Lung microvascular endothelial cell (primary cell): ENCODE results near the gene CBY3. TPM values are rescaled to one million over a fixed set of nuclear protein-coding genes. Genes with fewer than 3 reads are reported as not detected.

ENCODE experiments used
- total RNA-seq: library from RNA; depleted of rRNA; stranded (reverse); fragments of >200 nt; gene quantifications from 2 replicates; pipeline ENCODE4 v1.2.1, GENCODE V29; 2014

CBY3 gene
- total RNA-seq, 1 donor from 2014 or later: not detected

Other genes with a start within 250 kb of the CBY3 start
- 27.5 and 62.9 TPM in 2 replicates for gene RUFY1, start 130.5 kb downstream of the CBY3 start, total RNA-seq
- gene HNRNPH1, start 57.4 kb downstream of the CBY3 start, total RNA-seq: 458 and 725 TPM in 2 replicates
- 467 and 543 TPM in 2 replicates for gene CANX, start 17.9 kb upstream of the CBY3 start, total RNA-seq
- 5.4 and 6.9 TPM in 2 replicates for gene MAML1, start 51.8 kb upstream of the CBY3 start, total RNA-seq
- 0.44 and 0.79 TPM in 2 replicates for gene LTC4S, start 113.0 kb upstream of the CBY3 start, total RNA-seq
- gene MGAT4B, start 125.8 kb upstream of the CBY3 start, total RNA-seq: 104 and 132 TPM in 2 replicates
- gene SQSTM1, start 139.9 kb upstream of the CBY3 start, total RNA-seq: 407 and 548 TPM in 2 replicates
- 3.9 and 7.9 TPM in 2 replicates for gene MRNIP, start 177.8 kb upstream of the CBY3 start, total RNA-seq
- 34.7 and 55.8 TPM in 2 replicates for gene TBC1D9B, start 226.9 kb upstream of the CBY3 start, total RNA-seq